ENCODE results near the gene RPN1. TPM values are rescaled to one million over a fixed set of nuclear protein-coding genes. Genes with fewer than 3 reads are reported as not detected.
A peak's percentile ranks its signal among the peaks of the same experiment; 100 is the strongest.
"Not testable (repeated sequence)": the region's sequence is repeated elsewhere in the genome, so short reads cannot be mapped to it uniquely, and the experiment has no call there.

RPN1 gene
- total RNA-seq, 1 experiment from 2014 or later, result 176 TPM

- Histone ChIP-seq H3K9me3 (ENCODE audit: low read length) (no peaks in the 10 kb centered on the region), H3K9me2 (replicated peaks; ENCODE audit: insufficient read depth, low read length) (no peaks in the 10 kb centered on the region), H3K4me1 (ENCODE audit: low read length) (peaks cover 11% of the 10 kb centered on the region), H3K79me2 (ENCODE audit: low read length) (no peaks in the 10 kb centered on the region), H2AFZ (ENCODE audit: low read length) (no peak overlapping the region), H3K36me3 (ENCODE audit: insufficient read depth, low read length) (no peaks in the 10 kb centered on the region), H3K27me3 (ENCODE audit: low read length) (no peaks in the 10 kb centered on the region), H3K9ac (ENCODE audit: low read length) (no peak overlapping the region), H4K20me1 (ENCODE audit: insufficient read depth, low read depth, low read length) (no peaks in the 10 kb centered on the region), H3K27ac (ENCODE audit: low read length) (no peak overlapping the region), H3K4me3 (ENCODE audit: low read length) (no peak overlapping the region), H3K4me2 (ENCODE audit: low read depth, low read length, poor library complexity, severe bottlenecking) (no peak overlapping the region)
- DNase-seq, result no peak
Observed at GRCh38 chr3:128587391-128587790, 63.2 kb downstream of the RPN1 start.

GRCh38 chr3:128586932-128587331 lies 63.7 kb downstream of the RPN1 start:
- H3K4me2 ChIP-seq (ENCODE audit: low read depth, low read length, poor library complexity, severe bottlenecking); H3K9me3 ChIP-seq (ENCODE audit: low read length); H3K9ac ChIP-seq (ENCODE audit: low read length); H2AFZ ChIP-seq (ENCODE audit: low read length); H4K20me1 ChIP-seq (ENCODE audit: insufficient read depth, low read depth, low read length); H3K9me2 ChIP-seq (replicated peaks; ENCODE audit: insufficient read depth, low read length); H3K36me3 ChIP-seq (ENCODE audit: insufficient read depth, low read length); H3K27me3 ChIP-seq (ENCODE audit: low read length); H3K79me2 ChIP-seq (ENCODE audit: low read length); DNase-seq; H3K4me3 ChIP-seq (ENCODE audit: low read length); H3K27ac ChIP-seq (ENCODE audit: low read length): not testable (repeated sequence)
- peaks cover 11% of the 10 kb centered on the region for H3K4me1 ChIP-seq (ENCODE audit: low read length)

- not testable (repeated sequence) for DNase-seq; H3K79me2 ChIP-seq (ENCODE audit: low read length); H2AFZ ChIP-seq (ENCODE audit: low read length); H3K9me3 ChIP-seq (ENCODE audit: low read length); H3K4me3 ChIP-seq (ENCODE audit: low read length); H3K27me3 ChIP-seq (ENCODE audit: low read length); H3K9me2 ChIP-seq (replicated peaks; ENCODE audit: insufficient read depth, low read length); H3K9ac ChIP-seq (ENCODE audit: low read length); H4K20me1 ChIP-seq (ENCODE audit: insufficient read depth, low read depth, low read length); H3K4me2 ChIP-seq (ENCODE audit: low read depth, low read length, poor library complexity, severe bottlenecking); H3K27ac ChIP-seq (ENCODE audit: low read length); H3K36me3 ChIP-seq (ENCODE audit: insufficient read depth, low read length)
- peaks cover 11% of the 10 kb centered on the region for H3K4me1 ChIP-seq (ENCODE audit: low read length)
Observed at GRCh38 chr3:128586391-128586790, 64.2 kb downstream of the RPN1 start.

- Histone ChIP-seq H4K20me1 (ENCODE audit: insufficient read depth, low read depth, low read length) (no peaks in the 10 kb centered on the region), H3K9me2 (replicated peaks; ENCODE audit: insufficient read depth, low read length) (no peaks in the 10 kb centered on the region), H3K9me3 (ENCODE audit: low read length) (no peaks in the 10 kb centered on the region), H2AFZ (ENCODE audit: low read length) (no peak overlapping the region), H3K9ac (ENCODE audit: low read length) (no peak overlapping the region), H3K4me1 (ENCODE audit: low read length) (peaks cover 11% of the 10 kb centered on the region), H3K4me2 (ENCODE audit: low read depth, low read length, poor library complexity, severe bottlenecking) (no peak overlapping the region), H3K27me3 (ENCODE audit: low read length) (no peaks in the 10 kb centered on the region), H3K27ac (ENCODE audit: low read length) (no peak overlapping the region), H3K36me3 (ENCODE audit: insufficient read depth, low read length) (no peaks in the 10 kb centered on the region), H3K79me2 (ENCODE audit: low read length) (no peaks in the 10 kb centered on the region), H3K4me3 (ENCODE audit: low read length) (no peak overlapping the region)
- no peak for DNase-seq
Observed at GRCh38 chr3:128585974-128586373, 64.6 kb downstream of the RPN1 start.

- Histone ChIP-seq H3K9ac (ENCODE audit: low read length) (no peak overlapping the region), H3K79me2 (ENCODE audit: low read length) (no peaks in the 10 kb centered on the region), H3K27ac (ENCODE audit: low read length) (no peak overlapping the region), H3K4me2 (ENCODE audit: low read depth, low read length, poor library complexity, severe bottlenecking) (no peak overlapping the region), H3K36me3 (ENCODE audit: insufficient read depth, low read length) (no peaks in the 10 kb centered on the region), H3K4me1 (ENCODE audit: low read length) (peaks cover 11% of the 10 kb centered on the region), H4K20me1 (ENCODE audit: insufficient read depth, low read depth, low read length) (no peaks in the 10 kb centered on the region), H3K27me3 (ENCODE audit: low read length) (no peaks in the 10 kb centered on the region), H3K9me3 (ENCODE audit: low read length) (no peaks in the 10 kb centered on the region; the same call in 1 of the 2 replicates), H2AFZ (ENCODE audit: low read length) (no peak overlapping the region), H3K4me3 (ENCODE audit: low read length) (no peak overlapping the region), H3K9me2 (replicated peaks; ENCODE audit: insufficient read depth, low read length) (no peaks in the 10 kb centered on the region)
- no peak for DNase-seq
Observed at GRCh38 chr3:128585189-128585588, 65.4 kb downstream of the RPN1 start.

GRCh38 chr3:128584412-128585020 lies 66.1 kb downstream of the RPN1 start:
- H2AFZ ChIP-seq (ENCODE audit: low read length), result no peak overlapping the region
- H3K4me2 ChIP-seq (ENCODE audit: low read depth, low read length, poor library complexity, severe bottlenecking), result peak overlapping the region; percentile 30
- peak overlapping the region; percentile 31; the same call in 1 of the 2 replicates for H3K9ac ChIP-seq (ENCODE audit: low read length)
- H3K4me3 ChIP-seq (ENCODE audit: low read length), result no peak overlapping the region
- peak; percentile 88 for DNase-seq
- no peaks in the 10 kb centered on the region for H4K20me1 ChIP-seq (ENCODE audit: insufficient read depth, low read depth, low read length)
- no peak overlapping the region for H3K27ac ChIP-seq (ENCODE audit: low read length)
- no peaks in the 10 kb centered on the region for H3K36me3 ChIP-seq (ENCODE audit: insufficient read depth, low read length)
- no peaks in the 10 kb centered on the region for H3K9me2 ChIP-seq (replicated peaks; ENCODE audit: insufficient read depth, low read length)
- peaks cover 11% of the 10 kb centered on the region for H3K4me1 ChIP-seq (ENCODE audit: low read length)
- H3K27me3 ChIP-seq (ENCODE audit: low read length), result no peaks in the 10 kb centered on the region
- no peaks in the 10 kb centered on the region for H3K79me2 ChIP-seq (ENCODE audit: low read length)
- H3K9me3 ChIP-seq (ENCODE audit: low read length), result peaks cover 4% of the 10 kb centered on the region; the same call in 1 of the 2 replicates

GRCh38 chr3:128581566-128581965 lies 69.1 kb downstream of the RPN1 start:
- Histone ChIP-seq H2AFZ (ENCODE audit: low read length) (no peak overlapping the region), H3K4me2 (ENCODE audit: low read depth, low read length, poor library complexity, severe bottlenecking) (no peak overlapping the region), H3K27ac (ENCODE audit: low read length) (no peak overlapping the region), H4K20me1 (ENCODE audit: insufficient read depth, low read depth, low read length) (no peaks in the 10 kb centered on the region), H3K79me2 (ENCODE audit: low read length) (no peaks in the 10 kb centered on the region), H3K9me2 (replicated peaks; ENCODE audit: insufficient read depth, low read length) (no peaks in the 10 kb centered on the region), H3K9me3 (ENCODE audit: low read length) (peaks cover 4% of the 10 kb centered on the region; the same call in 1 of the 2 replicates), H3K36me3 (ENCODE audit: insufficient read depth, low read length) (no peaks in the 10 kb centered on the region), H3K9ac (ENCODE audit: low read length) (no peak overlapping the region), H3K27me3 (ENCODE audit: low read length) (no peaks in the 10 kb centered on the region), H3K4me3 (ENCODE audit: low read length) (no peak overlapping the region), H3K4me1 (ENCODE audit: low read length) (peaks cover 11% of the 10 kb centered on the region)
- DNase-seq, result no peak

GRCh38 chr3:128579927-128580326 lies 70.7 kb downstream of the RPN1 start:
- Histone ChIP-seq H3K4me1 (ENCODE audit: low read length) (peaks cover 10% of the 10 kb centered on the region), H3K27me3 (ENCODE audit: low read length) (no peaks in the 10 kb centered on the region), H3K9me3 (ENCODE audit: low read length) (peaks cover 4% of the 10 kb centered on the region; the same call in 1 of the 2 replicates), H3K27ac (ENCODE audit: low read length) (no peak overlapping the region), H3K36me3 (ENCODE audit: insufficient read depth, low read length) (no peaks in the 10 kb centered on the region), H3K4me2 (ENCODE audit: low read depth, low read length, poor library complexity, severe bottlenecking) (no peak overlapping the region), H3K9ac (ENCODE audit: low read length) (no peak overlapping the region), H4K20me1 (ENCODE audit: insufficient read depth, low read depth, low read length) (no peaks in the 10 kb centered on the region), H2AFZ (ENCODE audit: low read length) (no peak overlapping the region), H3K9me2 (replicated peaks; ENCODE audit: insufficient read depth, low read length) (no peaks in the 10 kb centered on the region), H3K4me3 (ENCODE audit: low read length) (no peak overlapping the region), H3K79me2 (ENCODE audit: low read length) (no peaks in the 10 kb centered on the region)
- no peak for DNase-seq
